ENCODE results near the gene IRAK2.
A peak's percentile ranks its signal among the peaks of the same experiment; 100 is the strongest.

DNA sequence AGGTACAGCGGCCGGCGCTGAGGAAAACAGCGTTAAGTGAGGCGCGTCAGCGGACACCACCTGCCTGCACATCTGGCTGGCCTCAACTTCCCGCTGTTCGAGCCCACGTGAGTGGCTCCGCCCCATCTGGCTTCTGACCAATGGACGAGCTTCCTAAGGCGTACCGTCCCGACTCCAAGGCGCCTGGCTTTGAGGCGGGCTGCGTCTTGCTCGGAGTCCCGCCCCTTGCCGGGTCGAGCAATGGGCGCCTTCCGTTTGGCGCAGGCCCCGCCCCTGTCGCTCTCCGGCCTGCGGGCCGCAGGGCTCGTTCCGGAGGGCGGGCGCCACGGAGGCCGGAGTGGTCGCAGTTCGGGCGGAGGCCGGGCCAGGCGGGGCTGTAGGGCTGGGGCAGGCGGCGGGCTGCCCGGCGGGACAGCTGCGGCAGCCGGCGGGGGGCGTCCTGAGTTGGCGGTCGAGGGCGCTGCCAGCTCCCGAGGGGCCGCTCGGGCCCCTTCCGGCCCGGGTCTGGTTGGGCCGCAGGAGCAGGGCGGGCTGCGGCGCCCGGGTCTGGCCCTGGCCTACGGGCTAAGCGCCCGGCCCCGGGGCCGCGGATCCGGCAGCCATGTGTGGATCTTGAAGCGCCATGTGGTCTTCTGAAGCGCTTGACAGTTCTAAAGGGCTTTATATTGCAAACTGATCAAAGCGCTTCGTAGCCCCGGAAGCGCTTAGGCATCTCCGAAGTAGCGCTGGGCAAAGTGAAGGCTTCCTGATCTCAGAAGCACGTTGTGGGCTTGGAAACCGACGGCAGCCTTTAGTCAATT is 83.7 kb downstream of the IRAK2 start, which contains the start of gene TATDN2:
- TF ChIP-seq, protein P1, sequence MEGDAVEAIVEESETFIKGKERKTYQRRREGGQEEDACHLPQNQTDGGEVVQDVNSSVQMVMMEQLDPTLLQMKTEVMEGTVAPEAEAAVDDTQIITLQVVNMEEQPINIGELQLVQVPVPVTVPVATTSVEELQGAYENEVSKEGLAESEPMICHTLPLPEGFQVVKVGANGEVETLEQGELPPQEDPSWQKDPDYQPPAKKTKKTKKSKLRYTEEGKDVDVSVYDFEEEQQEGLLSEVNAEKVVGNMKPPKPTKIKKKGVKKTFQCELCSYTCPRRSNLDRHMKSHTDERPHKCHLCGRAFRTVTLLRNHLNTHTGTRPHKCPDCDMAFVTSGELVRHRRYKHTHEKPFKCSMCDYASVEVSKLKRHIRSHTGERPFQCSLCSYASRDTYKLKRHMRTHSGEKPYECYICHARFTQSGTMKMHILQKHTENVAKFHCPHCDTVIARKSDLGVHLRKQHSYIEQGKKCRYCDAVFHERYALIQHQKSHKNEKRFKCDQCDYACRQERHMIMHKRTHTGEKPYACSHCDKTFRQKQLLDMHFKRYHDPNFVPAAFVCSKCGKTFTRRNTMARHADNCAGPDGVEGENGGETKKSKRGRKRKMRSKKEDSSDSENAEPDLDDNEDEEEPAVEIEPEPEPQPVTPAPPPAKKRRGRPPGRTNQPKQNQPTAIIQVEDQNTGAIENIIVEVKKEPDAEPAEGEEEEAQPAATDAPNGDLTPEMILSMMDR (IDR thresholded peaks at IDR 0.05) = peak in 2 of 5 experiments; percentile 7 to 45
- TF ChIP-seq EP300 (IDR thresholded peaks at IDR 0.05) = peak; percentile 55 to 83
- peak; percentile 66 to 89 for TF ChIP-seq POLR2A (IDR thresholded peaks at IDR 0.05)
